Activated effector memory CD4-positive, alpha-beta T cell treated with Interleukin-2 at 50 U/mL for 16 hours (primary cell): ENCODE data around the gene PLEKHG2.

Experiments
- DNase-seq: peaks from one replicate; pipeline ENCODE4 v3.0.0-alpha.2; 2020

PLEKHG2 gene

GRCh38 chr19:39420769-39421168, 8.3 kb downstream of the PLEKHG2 start:
- DNase-seq = no peak

DNA sequence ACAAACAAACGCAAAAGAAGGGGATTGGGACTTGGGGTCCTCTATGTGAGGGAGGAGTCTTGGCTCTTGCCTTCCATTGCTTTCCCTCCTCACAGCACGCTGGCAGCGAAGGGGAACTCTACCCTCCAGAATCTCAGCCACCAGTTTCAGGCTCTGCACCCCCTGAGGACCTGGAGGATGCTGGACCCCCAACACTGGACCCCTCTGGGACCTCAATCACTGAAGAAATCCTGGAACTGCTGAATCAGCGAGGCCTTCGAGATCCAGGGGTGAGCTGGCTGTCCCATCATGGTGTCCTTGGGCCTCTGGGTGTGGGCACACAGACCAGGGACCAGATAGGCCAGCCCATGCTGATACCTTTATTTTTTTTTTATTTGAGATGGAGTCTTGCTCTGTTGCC, 9.6 kb downstream of the PLEKHG2 start:
- DNase-seq = no peak

GRCh38 chr19:39423258-39424086, 11.0 kb downstream of the PLEKHG2 start:
- DNase-seq = no peak

- DNase-seq = no peak
Measured at GRCh38 chr19:39424934-39425333, 12.5 kb downstream of the PLEKHG2 start.

GRCh38 chr19:39425744-39426143, 13.3 kb downstream of the PLEKHG2 start:
- no peak for DNase-seq

DNA sequence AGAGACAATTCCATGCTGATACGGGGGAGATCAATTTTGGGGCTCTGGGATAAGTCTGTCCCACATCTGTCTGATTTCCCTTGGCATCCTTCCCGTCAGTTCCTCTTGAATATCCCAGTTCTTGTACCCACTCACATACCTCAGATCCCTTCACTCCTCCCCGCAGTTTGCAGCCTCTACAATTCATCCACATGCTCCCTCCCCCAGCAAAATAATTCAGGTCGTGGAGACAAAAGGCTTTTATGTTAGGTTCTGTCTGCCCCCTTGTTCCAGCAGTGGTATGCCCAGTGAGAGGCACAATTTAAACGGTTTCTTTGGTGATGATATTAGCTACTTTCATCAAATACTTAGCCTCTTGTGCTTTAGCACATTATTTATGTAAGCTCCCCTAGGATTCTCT, 13.7 kb downstream of the PLEKHG2 start:
- DNase-seq = no peak

GRCh38 chr19:39427707-39428106, 15.2 kb downstream of the PLEKHG2 start:
- DNase-seq = no peak

DNA sequence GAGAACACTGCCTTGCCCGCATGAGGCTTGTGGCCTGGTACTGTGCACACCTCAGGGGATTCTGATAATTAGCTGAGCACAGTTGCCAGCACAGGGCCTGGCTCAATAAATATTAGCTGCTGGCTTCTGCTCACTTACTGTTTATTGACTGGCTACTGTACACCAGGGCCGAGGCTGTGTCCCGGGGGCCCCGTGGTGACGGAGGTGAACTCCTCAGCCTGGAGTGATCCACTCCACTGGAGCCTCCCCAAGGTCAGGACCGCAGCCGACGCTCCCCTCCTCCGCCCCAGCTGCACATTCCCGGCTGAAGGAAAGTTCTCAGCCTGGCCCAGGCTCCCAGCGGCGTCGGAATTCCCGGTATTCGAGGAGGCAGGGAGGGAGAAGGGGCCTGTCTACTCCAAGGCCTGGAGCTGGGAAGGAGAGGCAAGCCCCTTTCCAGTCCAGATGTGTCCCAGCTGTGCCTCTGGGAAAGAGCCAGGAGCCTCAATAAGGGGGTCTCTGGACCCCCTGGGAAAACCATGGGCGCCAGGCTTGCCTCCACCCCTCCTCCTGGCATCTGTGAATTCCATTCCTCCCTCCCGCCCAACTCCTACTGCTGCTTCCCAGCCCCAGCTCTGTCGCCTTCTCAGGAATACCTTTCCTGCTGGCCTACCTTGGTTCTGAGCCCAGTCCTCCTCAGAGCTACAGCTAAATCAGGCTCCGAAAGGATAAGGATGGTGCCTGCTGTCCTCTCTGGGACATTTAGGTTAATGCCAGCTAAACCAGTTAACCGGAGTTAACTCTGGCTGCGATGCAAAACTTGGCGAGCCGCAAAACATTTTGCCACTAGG, 16.0 kb downstream of the PLEKHG2 start:
- no peak for DNase-seq

GRCh38 chr19:39430675-39431593, 18.5 kb downstream of the PLEKHG2 start:
- DNase-seq = peak; percentile 53

DNA sequence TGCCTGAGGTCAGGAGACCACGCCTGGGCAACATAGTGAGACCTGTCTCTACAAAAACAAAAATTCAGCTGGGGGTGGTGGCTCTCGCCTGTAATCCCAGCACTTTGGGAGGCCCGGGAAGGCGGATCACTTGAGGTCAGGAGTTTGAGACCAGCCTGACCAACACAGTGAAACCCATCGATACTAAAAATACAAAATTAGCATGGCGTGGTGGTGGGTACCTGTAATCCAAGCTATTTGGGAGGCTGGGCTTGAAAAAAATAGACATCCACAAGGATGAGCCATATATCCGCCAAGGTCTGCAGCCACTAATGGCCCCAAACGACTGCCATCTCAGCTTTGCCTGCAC, 20.2 kb downstream of the PLEKHG2 start:
- no peak for DNase-seq

- no peak for DNase-seq
Measured at GRCh38 chr19:39433480-39434079, 21.1 kb downstream of the PLEKHG2 start.

- no peak for DNase-seq
Measured at GRCh38 chr19:39434123-39435076, 21.9 kb downstream of the PLEKHG2 start.

GRCh38 chr19:39435499-39436349, 23.3 kb downstream of the PLEKHG2 start, which contains the start of gene RPS16:
TSS of gene RPS16 (minus strand) at chr19:39435949. CDS start at chr19:39435895, 54 bp downstream.
- peak; percentile 99 for DNase-seq

GRCh38 chr19:39436350-39436716, 23.9 kb downstream of the PLEKHG2 start:
- DNase-seq = no peak

DNA sequence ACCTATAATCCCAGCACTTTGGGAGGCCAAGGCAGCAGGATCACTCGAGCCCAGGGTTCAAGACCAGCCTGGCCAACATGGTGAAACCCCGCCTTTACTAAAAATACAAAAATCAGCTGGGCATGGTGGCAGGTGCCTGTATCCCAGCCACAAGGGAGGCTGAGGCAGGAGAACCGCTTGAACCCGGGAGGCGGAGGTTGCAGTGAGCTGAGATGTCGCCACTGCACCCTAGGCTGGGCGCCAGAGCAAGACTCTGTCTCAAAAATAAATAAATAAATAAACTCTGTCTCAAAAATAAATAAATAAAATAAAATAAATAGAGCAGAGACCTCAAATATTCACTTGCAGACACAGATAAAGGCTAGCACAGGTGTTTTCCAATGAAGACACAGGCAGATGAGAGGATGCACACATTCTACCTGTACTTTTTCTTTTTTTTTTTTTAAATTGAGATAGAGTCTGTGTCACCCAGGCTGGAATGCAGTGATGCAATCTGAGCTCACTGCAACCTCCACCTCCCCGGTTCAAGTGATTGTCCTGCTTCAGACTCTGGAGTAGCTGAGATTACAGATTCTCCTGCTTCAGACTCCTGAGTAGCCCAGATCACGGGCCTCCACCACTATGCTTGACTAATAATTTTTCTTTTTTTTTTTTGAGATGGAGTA, 25.9 kb downstream of the PLEKHG2 start:
- DNase-seq = no peak

GRCh38 chr19:39444598-39445195, 32.2 kb downstream of the PLEKHG2 start:
- no peak for DNase-seq

- peak; percentile 94 for DNase-seq
Measured at GRCh38 chr19:39445196-39446111, 33.0 kb downstream of the PLEKHG2 start, which contains the start of gene SUPT5H. TSS of gene SUPT5H (plus strand) at chr19:39445582. CDS start at chr19:39445891, 309 bp downstream.
